Measurements from ENCODE around the gene EXOSC2.

DNA sequence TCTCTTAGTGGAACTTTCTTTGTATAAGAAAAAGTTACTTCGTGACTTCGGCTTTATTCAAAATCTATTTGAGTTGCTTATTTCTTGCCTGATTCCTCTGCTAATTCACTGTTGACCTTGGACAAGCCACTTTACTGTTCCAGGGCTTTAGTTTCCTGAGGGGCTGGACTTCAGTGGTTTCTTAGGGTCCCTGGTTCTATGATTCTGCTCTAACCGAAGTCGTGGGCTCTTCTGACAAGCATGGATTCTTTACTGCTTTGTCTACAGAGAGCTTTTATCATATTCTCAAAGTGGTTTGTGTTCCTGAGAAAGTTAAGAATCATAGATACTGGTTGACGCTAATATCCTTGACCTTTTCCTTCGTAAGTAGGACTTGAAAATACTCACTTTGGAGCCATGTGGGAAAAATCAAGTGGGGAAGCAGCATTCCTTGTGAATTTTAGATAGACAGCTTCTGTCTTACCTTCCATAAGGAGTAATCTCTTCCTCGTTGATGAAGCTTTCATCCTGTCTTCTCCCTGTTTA is 21.1 kb downstream of the EXOSC2 start:
- TF ChIP-seq, protein P1, sequence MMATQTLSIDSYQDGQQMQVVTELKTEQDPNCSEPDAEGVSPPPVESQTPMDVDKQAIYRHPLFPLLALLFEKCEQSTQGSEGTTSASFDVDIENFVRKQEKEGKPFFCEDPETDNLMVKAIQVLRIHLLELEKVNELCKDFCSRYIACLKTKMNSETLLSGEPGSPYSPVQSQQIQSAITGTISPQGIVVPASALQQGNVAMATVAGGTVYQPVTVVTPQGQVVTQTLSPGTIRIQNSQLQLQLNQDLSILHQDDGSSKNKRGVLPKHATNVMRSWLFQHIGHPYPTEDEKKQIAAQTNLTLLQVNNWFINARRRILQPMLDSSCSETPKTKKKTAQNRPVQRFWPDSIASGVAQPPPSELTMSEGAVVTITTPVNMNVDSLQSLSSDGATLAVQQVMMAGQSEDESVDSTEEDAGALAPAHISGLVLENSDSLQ (IDR thresholded peaks at IDR 0.05): no peak
- TF ChIP-seq TARDBP (IDR thresholded peaks at IDR 0.05) (no peak), LEF1 (IDR thresholded peaks at IDR 0.05; ENCODE audit: borderline replicate concordance) (no peak), SP1 (IDR thresholded peaks at IDR 0.05) (no peak), BHLHE40 (IDR thresholded peaks at IDR 0.05; ENCODE audit: borderline replicate concordance) (no peak), CTBP1 (IDR thresholded peaks at IDR 0.05; ENCODE audit: borderline replicate concordance) (no peak), ZNF384 (IDR thresholded peaks at IDR 0.05) (no peak), FOXA1 (IDR thresholded peaks at IDR 0.05) (no peak)

Measured in HEK293T (cell line).